Gastrocnemius medialis (tissue), 4 donors: ENCODE data around the gene AGXT.

ENCODE experiments used
- POLR2A ChIP-seq, 2 donors: fragments of 450-650 bp; IDR thresholded peaks; one replicate each; pipeline ENCODE4 v1.6.1; 2017; ENCODE audit warnings: antibody characterized with exemption in 2 of 2, mild to moderate bottlenecking in 2 of 2, moderate library complexity in 2 of 2
- TF ChIP-seq, protein P1 (sequence below), 5 experiments: fragments of 450-650 bp in 3 of 5; fragments of 200-600 bp in 2 of 5; sonication (generic) in 2 of 5; IDR thresholded peaks in 4 of 5; conservative IDR thresholded peaks in 1 of 5; 1 replicate in 4 of 5; 2 replicates in 1 of 5; pipeline ENCODE4 v1.5.1; 2016 to 2019; ENCODE audit warnings: antibody characterized with exemption in 5 of 5, mild to moderate bottlenecking in 3 of 5, moderate library complexity in 3 of 5

DNA sequence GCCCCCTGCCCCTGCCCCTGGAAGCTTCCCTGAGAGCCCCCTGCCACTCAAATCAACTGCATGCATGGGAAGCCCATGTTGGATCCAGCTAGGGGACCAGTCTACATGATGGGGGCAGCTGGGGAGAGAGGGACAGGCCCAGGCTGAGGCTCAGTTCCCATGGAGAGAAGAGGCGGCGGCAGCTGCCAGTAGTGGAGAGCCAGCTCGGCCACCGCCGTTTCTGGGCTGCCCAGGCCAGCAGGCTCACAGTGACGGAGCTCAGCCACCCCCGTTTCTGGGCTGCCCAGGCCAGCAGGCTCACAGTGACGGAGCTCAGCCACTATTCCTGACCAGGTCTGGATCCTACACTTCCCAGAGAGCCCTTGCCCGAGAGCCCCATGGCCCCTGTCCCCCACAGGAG, 23.7 kb downstream of the AGXT start:
- TF ChIP-seq POLR2A (IDR thresholded peaks at IDR 0.05), result no peak
- TF ChIP-seq, protein P1, sequence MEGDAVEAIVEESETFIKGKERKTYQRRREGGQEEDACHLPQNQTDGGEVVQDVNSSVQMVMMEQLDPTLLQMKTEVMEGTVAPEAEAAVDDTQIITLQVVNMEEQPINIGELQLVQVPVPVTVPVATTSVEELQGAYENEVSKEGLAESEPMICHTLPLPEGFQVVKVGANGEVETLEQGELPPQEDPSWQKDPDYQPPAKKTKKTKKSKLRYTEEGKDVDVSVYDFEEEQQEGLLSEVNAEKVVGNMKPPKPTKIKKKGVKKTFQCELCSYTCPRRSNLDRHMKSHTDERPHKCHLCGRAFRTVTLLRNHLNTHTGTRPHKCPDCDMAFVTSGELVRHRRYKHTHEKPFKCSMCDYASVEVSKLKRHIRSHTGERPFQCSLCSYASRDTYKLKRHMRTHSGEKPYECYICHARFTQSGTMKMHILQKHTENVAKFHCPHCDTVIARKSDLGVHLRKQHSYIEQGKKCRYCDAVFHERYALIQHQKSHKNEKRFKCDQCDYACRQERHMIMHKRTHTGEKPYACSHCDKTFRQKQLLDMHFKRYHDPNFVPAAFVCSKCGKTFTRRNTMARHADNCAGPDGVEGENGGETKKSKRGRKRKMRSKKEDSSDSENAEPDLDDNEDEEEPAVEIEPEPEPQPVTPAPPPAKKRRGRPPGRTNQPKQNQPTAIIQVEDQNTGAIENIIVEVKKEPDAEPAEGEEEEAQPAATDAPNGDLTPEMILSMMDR (IDR thresholded peaks at IDR 0.05 in 4 of 5, conservative IDR thresholded peaks at IDR 0.05 in 1 of 5), result no peak
